NCI-H1694 (cell line): Measurements from ENCODE around the gene PRND.
"Not testable (repeated sequence)": the region's sequence is repeated elsewhere in the genome, so short reads cannot be mapped to it uniquely, and the experiment has no call there.

Experiments used
- DNase-seq: peaks from one replicate; lab custom pipeline; 2025; lab: John Stamatoyannopoulos, UW

The PRND gene

DNA sequence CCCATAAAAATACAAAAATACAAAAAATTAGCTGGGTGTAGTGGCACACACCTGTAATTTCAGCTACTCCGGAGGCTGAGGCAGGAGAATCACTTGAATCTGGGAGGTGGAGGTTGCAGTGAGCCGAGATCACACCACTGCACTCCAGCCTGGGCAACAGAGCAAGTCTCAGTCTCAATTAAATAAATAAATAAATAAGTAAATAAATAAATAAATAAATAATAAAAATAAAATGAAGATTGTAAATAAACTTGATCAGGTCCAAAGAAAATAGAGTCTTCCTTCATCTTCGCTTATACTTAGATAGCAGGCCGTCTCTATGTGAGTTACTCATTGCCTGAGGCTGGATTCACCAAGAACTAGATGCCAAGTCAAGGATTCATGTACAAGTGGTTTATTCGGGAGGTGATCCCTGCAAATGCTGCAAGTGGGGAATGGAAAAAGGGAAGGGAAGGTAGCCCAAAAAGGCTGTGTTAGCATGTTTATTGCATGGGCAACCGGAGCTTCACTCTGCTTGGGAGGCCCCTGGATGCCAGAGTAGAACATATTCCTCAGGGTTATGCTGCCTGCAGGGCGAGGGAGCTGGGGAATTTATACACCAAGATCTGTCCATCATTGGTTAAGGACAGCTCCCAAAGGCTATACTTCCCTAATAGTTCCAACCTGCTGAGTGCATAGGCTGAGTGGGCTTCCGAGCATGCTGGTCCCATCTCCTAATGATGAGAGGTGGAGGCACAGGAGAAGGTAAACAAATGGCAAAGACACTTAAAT is 16.3 kb downstream of the PRND start:
- DNase-seq: no peak

DNA sequence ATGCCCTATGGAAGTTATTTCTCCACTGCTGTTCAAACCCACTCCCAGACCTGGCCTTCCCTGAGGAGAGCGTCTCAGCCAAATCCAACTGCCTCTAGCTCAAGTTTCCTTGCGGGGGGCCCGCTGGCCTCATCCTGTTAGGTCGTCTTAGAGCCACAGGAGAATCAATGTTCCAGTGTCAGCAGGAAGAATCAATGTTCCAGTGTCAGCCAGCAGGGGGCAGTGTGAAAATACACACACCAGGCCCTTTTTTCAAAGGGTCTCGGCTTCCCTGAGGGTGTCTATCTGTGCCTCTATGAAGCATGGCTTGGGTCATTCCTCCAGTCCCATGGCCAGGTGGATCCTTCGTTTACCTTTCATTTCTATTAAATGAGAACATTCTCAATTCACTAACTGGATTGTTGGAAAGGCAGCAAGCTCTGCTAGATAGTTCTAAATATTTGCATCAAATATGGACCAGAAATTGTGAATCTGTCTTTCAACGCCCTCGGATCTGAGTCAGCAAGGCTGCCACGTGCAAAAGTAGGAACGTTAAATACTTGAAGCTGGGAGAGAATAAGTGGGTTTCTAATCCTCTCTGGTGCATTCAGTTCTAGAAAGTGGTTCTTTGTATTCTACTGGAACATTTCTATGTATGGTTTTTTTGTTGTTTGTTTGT is 19.2 kb downstream of the PRND start:
- DNase-seq: peak; percentile 16

DNA sequence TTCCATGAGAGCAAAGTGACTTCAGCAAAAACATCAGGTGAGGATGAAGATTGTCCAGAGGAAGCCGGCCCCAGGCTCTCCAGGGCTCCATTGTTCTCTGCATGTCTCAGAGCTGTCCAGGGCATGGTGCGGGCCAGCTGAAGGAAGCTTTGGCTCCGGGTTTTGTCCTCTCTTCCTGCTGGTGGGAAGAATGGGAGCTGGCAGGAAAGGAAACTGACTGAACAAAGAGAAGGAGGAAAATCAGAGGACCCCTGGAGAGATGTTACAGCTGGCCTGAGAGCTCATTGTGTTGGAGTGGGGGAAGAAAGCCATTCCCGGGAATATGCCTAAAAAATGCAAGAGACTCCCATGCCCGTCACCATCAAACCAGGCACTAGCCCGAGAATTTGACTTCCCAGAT is 27.1 kb downstream of the PRND start:
- DNase-seq: no peak

DNA sequence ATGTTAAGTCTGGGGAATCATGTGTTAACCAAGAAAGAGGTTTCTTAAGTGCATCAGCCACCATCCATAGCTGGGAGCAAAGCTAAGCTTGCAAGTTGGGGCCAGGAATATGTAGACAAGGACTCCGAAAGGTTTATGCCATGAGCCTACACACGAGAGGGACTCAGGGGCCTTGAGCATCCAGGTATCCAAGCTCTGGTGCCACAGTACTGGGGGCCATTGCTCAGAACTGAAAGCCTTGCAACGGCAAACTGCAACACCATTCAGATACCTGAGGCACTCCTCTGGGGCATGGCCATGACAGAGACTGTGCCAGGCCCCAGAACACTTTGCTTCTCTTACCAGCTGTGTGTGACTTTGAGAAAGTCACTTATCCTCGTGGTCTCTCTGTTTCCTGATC is 27.6 kb downstream of the PRND start:
- no peak for DNase-seq

DNA sequence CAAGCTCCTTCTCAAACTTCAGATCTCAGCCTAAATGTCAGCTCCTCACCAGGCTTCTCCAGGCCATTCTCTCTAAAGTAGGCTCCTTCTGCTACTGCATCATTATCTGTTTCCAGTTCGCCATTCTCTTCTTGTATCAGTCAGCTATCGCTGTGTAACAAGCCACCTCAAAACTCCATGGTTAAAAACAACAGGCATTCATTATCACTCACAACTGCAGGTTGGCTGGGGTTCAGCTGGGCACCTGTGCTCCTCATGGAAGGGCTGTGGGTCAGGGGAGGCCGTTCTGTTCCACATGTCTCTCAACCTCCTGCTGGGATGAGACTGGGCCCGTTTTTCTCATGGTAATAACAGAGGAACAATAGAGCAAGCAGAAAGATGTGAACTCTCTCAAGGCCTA is 28.7 kb downstream of the PRND start:
- DNase-seq: no peak

DNA sequence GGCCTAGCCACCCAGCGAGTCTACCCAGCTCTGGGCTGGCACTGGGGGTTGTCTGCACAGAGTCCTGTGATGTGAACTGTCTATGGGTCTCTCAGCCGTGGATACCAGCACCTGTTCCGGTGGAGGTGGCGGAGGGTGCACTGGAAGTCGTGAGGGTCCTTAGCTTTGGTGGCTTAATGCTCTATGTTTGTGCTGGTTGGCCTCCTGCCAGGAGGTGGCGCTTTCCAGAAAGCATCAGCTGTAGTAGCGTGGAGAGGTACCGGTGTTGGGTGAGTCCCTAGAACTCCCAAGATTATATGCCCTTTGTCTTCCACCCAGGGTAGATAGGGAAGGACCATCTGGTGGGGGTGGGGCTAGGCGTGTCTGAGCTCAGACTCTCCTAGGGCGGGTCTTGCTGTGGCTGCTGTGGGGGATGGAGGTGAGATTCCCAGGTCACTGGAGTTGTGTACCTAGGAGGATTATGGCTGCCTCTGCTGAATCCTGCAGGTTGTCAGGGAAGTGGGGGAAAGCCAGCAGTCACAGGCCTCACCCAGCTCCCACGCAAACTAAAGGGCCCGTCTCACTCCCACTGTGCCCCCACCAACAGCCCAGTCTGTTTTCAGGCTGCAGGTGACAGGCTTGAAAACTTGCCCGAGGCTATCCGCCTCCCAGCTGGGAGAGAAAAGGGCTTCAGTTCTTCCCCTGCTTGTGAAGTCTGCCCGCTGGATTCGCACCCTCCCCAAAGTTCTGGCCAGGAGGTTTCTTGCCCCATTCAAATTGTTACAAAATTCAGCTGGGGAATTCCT is 37.6 kb downstream of the PRND start:
- not testable (repeated sequence) for DNase-seq

DNA sequence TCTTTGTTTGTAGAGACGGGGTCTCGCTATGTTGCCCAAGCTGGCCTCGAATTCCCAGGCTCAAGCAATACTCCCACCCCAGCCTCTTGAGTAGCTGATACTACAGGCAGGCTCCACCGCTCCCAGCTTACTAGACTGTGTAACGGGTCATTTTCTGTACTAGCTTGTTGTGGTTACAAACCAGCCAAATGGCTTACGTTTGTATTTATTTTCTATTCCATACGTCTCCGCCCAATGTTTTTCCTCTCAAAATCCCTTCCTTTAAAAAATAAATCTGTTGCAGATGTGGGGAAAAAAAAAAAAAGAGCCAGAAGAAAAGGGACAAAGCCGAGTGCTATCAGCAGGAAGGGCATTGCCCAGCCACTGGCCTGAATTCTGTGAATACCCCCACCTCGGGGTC is 41.6 kb downstream of the PRND start:
- no peak for DNase-seq

DNA sequence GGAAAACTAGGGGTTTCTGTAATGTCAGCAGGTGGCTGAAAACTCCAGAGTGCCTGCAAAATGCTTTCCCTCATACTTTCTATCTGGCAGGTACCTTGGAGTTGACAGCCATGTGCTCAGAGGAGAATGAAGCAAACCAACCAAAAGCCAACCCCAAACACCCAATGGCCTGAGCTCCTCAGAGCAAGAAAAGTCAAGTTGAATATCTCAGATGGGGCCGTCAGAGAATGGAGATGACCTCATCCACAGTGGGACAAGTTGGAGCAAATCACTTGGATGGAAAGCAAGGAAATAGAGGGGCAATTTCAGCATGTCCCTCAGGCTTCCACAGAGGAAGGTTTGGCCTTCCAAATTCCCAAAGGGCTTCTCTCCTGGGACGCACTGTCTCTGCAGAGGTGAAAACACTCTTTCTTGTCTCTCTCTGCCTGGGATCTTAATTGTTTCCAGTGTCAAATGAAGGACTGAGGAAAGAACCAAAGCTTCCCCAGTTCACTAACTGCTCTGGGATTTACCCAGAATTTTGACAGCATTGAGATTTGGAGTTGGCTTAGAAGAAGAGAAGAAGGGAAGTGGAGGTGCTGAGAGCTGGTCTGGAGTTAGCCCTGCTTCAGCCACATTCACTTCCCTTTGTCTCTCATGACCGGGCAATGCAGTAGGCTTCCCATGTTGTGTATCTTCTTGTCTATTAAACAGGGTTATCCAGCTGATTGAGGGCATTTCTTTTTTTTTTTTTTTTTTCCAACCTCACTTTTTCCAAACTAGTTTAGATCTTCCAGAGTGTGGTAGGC is 42.2 kb downstream of the PRND start:
- DNase-seq: no peak

DNA sequence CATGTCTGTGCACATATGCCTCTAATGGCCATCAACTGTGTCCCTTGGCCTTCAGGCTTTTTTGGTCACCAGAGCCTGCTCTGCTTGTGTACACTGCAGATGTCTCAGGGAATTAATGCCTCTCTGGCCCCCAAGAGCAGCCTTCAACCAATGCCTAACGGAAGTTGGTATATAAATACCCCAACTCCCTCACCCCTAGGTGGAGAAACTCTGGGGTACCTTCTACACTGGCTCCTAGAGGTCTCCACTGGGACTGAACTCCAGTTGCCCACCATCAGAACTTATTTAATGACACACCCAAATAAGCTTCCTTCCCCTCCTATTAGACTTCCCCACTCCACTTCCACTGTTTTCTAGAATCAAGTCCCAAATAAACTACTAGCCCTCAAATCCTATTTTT is 43.1 kb downstream of the PRND start:
- no peak for DNase-seq

DNA sequence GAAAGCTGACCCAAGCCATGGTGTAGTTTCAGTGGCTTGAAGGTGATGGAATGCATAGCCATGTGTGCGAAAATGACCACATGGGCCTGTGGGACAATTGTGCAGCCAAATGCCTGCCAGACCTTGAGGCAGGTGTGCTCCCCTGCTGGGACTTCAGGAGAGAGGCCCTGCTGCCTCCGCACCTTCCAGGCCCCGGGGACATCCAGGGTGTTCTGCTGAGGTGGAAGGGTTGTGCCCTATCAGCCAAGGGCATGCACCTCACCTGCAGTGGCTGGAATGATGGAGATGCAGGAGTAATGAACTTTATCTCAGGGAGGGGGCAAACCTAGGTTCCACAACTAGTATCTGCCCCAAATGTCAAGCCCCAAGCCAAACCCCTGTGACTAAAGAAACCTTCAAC is 44.0 kb downstream of the PRND start:
- no peak for DNase-seq

DNA sequence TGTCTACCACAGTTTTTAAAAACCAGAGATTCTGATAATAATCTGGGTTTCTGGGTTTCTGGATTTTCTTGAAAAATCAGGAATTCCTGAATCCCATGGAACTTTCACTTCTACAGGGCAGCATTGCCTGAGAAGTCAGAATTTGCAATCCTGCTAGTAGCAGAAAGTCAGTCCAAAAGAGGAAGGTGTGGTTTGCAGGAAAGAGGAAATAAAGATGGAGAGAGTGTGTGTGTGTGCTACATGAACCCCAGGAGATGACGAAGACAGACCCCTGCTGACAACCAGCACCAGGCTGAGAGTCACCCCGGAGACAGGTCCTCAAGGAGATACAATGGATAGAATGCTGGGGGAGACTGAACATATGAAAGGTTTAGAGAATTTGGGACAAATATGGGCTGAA is 44.9 kb downstream of the PRND start:
- DNase-seq: no peak

DNA sequence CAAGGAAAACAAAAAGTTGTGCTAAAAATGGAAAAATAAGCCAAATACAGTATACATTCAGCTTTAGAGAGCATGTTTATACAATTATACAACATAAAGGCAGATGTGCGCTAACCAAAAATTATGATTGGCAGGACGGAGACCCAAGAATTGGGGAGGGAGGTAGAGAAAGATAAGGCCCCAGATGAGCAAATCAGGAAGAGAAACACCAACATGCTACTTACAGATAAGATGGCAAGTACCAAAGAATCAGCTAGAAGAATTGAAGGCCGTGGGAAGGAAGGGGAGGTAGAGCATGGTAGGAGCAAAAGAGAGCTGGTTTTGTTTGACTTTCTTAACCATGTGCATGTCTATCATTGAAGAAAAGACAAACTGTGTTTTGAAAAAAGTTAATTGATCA is 45.4 kb downstream of the PRND start:
- DNase-seq: no peak

DNA sequence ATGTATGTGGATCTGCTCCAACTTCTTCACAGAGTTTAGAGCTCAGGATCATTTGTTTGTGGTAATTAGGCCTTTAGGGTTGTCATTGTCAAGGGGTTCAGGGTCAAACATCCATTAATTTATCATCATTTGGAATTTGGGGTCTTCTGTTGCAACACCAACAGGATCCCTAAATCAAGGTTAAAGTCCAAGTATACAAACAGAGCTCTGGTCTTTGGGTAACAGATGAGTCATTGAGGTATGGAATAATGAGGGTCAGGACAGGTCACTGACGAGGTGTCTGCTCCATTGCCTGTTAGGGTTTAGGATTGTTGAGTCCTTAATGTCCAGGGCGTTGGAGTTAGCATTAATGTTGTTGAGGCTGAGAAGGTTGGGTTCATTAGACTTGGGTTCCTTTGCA is 47.6 kb downstream of the PRND start:
- DNase-seq: no peak

DNA sequence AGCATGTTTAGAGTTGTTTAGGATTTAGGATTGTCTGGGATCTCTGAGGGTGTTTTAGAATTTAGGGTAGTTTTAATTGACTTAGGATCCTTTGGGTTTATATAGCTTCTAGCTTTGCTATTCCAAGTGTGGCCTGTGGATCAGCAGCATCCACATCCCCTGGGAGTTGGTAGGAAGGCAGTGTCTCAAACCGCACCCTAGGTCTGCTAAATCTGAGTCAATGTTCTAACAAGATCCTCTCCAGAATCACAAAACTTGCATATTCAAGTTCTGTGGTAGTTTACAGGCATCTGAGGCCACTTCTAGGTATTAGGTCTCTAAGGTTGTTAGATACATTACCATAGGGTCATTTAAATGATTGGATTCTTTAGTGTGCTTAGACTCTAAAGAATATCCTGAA is 48.3 kb downstream of the PRND start:
- DNase-seq: no peak

DNA sequence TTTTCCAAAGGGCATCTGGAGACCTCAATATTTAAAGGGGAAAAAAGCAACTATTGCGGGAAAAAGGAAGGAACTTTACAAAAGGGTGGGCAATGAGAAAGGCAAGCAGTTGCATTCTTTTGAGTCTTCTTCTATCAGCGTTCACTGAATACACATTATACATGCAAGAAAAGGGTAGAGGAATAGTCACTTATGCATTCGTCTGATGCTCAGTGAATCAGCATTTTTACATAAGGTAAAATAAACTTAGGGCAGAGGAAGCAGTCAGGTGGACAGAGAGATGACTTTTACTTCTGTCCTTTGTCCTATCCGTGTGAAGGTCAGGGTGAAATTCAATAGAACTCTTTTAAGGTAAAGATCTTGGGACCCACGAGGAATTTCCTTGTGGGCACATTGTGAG is 49.3 kb downstream of the PRND start:
- DNase-seq: no peak

DNA sequence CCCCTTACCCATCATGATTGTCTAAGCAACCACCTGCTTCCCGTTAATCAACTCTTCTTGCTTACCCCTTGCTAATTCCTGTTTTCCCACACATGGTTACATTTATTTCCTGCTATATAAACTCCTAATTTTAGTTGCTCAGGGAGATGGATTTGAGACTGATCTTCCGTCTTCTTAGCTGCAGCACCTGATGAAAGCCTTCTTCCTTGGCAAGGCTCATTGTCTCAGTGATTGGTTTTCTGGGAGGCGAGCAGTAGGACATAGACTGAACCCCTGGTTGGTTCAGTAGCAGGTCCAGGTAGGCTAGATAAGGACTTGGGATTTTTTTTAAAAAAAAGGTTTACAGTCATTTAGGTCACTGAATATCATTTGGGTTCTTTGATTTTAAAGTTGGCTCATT is 50.4 kb downstream of the PRND start:
- no peak for DNase-seq

DNA sequence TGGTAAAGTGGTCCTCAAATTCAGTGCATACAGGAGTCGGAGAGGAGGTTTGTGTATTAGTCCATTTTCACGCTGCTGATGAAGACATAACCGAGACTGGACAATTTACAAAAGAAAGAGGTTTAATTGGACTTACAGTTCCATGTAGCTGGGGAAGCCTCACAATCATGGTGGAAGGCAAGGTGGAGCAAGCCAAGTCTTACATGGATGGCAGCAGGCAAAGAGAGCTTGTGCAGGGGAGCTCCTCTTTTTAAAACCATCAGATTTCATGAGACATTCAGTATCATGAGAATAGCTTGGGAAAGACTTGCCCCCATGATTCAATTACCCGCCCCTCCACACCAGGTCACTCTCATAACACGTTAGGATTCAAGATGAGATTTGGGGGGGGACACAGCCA is 51.3 kb downstream of the PRND start:
- DNase-seq: not testable (repeated sequence)

DNA sequence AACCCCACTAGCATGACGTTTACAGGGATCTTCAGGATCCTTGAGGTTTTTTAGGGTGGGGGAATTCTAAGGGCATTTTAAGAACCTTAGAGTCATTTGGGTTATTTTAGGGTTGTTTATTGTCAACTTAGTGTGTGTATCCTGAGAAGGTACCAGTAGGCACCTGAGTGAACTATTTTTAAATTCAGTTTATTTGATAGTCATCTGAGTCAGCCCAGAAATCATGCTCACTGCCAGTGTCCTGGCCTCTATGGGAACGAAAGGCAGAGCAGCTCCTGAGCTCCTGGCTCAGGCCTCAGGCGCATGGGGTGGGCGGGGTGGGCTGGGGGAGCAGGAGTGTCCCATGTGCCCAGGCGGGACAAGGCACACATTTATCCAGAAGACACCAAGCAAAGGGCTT is 52.0 kb downstream of the PRND start:
- DNase-seq: no peak

DNA sequence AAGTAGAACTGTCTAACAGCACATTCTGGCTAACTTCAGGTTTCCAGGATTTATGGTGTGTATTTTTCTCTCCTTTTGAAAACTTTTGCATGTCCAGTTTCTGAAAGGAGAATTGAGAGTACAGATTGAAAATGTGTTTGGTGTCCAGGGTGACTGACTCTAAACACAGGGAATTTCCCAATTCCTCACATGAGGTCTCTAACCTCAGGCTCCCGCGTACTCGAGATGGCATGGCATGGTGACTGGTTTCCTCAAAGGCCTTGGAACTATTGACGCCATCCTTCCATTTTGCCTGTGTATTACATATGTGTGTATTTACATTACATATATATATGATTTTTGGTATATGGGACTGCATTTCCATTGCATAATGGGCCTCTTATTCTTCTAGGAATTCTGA is 52.5 kb downstream of the PRND start:
- no peak for DNase-seq

DNA sequence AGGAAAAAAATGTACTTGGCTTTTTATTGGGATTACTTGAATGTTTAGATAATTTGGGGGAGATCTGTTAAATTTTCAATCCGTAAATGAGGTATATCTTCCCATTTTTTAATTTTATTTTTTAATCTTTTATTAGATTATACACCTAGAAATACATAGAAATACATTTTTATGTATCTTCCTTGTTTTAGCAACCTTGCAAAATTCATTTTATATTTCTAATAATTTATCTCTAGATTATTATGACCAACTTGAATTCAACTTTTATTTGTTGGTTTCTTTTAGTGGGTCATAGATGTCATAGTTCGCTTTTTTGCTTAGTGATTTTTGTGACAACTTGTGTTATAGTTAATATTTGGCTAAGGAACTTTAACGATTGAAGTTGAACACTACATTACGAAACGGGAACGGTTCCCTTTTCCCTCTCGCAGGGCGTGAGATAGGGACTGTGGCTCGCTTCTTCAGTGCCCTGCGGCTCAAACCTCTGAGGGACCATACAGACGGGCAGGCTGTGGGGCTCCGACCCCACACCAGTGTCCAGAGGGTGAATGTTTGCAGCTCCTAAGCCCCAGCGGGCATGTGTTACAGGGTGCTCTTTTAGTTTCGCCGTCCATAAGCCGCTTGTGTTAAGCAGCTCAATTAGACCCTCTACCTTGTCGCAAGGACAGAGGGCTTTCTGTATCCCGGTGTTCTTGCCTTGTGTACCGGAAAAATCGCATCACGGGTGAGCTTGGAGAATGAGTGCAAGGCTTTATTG is 53.8 kb downstream of the PRND start:
- DNase-seq: no peak

DNA sequence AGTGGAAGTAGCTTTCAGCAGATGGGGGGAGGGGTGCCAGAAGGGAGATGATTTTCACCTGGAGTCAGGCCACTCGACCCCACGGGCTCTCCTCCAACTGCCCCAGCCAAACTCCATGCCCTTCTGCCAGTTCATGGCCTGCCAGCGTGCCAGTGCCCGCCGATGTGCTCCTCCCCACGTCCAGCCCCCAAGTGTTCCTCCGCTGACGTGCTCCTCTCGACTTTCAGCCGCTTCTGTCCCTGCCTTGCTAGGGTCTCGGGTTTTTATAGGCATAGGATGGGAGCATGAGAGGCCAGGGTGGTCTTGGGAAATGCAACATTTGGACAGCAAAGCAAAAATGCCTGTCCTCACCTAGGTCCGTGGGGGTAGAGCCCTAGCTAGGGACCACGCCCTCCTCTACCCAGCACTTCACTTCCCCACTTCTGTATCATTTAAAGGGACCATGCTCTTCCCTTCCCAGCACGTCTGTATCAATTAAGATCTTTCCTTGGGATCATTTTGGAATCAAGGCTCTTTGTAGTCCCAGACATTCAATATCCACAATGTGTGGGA is 54.4 kb downstream of the PRND start:
- DNase-seq: no peak
